SIG-M5 treated with dmso at 0.1 percent for 504 hours (cell line): Measurements from ENCODE around the gene DLGAP1.
A peak's percentile ranks its signal among the peaks of the same experiment; 100 is the strongest.

ENCODE experiments used
- DNase-seq: peaks from one replicate; lab custom pipeline; 2025; ENCODE audit not compliant: unreplicated experiment; lab: John Stamatoyannopoulos, UW

Gene DLGAP1

GRCh38 chr18:3649633-3650426 lies 805.3 kb downstream of the DLGAP1 start:
- DNase-seq: no peak

DNA sequence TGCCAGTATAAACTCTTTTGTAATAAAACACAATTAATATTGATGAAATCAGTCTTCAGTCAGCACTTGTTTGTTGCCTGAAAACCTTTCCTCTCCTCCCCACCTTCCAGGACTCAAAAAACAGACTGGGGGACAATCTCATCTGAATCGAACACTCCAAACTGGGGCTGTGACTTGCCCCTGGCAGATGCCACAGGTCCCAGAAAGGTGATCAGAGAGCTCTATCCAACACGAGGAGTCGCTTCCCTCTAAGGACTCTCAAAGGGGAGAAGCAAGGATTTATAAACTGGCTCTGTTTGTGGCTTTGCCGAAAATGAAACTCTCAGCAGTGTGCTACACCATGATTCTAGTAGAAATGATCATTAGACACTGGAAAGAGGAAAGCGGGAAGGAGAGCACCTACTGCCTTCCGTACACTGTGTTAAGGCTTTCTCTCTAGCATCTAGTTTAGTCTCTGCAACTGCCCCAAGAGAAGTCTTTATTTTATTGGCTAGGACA lies 805.9 kb downstream of the DLGAP1 start:
- DNase-seq: no peak

- no peak for DNase-seq
Observed at GRCh38 chr18:3648641-3649040, 806.5 kb downstream of the DLGAP1 start.

- no peak for DNase-seq
Observed at GRCh38 chr18:3648200-3648599, 806.9 kb downstream of the DLGAP1 start.

DNA sequence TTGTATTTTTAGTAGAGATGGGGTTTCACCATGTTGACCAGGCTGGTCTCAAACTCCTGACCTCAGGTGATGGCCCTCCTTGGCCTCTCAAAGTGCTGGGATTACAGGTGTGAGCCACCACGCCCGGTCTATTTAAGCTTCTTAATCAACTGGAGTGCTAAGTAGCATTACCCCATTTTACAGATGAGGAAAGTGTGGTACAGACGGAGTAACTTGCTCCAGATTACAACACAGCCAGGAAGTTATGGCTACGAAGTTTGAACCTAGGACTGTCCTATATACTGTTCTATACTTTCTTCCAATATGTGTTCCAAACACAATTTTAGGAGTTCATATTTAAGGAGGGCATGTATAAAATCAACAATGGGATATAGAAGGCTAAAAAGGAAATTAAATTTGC lies 807.5 kb downstream of the DLGAP1 start:
- DNase-seq: no peak

- no peak for DNase-seq
Observed at GRCh38 chr18:3645384-3646156, 809.5 kb downstream of the DLGAP1 start.

DNA sequence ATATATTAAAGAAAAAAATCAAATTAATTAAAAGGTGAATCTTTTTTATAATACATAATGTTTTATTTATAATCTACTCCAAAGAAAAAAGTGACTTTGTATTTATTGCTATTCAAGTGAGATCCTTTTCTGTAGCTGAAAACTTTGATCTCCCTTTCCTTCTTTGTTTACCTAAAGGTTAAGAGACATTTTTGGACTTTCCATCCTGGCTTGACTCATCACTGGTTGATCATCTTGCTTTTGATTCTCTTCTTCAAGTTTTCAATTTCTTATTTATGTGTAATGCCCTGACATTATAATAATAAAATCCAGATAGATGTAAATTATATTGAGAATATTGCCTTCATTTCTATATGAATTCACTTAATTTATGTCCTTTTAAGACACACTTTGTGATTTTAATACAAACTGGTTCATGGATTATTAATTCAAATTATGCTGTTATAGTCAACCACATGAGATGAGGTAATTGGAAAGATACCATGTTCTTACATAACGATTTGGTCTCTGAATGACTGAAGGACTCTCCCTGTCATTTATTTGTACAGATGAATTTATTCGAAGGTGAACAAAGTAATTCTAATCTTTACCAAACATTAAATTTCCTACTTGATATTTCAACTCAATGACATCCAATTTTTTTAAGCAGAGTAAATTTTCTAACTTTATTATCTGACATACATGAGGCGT lies 820.7 kb downstream of the DLGAP1 start:
- no peak for DNase-seq

DNA sequence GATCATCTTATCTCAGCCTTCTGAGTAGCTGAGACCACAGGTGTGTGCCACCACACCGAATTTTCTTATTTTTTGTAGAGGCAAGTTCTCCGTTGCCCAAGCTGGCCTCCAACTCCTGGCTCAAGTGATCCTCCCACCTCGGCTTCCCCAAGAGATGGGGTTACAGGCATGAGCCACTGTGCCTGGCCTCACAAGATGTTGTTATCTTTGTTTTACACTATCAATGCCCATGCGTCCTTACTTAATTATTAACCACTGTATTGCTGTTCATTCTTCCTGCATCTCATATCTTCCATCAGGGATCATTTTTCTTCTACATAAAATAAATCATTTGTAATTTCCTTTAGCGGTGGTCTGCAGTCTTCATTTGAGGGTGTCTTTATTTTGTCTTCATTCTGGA lies 823.2 kb downstream of the DLGAP1 start:
- no peak for DNase-seq

DNA sequence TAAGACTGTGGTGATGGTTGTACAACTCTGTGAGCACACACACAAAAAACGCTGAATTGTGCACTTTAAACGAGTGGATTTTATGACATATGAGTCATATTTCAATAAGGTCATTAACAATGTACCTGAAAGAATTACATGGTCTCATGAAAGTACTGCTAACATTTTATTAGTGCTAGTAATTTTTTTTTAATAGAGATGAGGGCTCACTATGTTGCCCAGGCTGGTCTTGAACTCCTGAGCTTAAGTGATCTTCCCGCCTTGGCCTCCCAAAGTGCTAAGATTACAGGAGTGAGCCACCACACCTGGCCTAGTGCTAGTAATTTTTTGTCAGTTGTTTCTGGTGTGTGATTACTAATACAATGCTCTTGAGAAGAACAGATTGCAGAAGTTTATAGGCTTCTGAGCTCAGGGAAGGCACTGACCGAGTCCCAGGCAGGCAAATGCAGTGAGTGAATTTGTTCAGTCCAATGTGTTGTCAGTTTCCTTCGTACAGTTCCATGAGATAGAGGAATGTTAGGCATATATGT lies 828.1 kb downstream of the DLGAP1 start:
- DNase-seq: no peak

DNA sequence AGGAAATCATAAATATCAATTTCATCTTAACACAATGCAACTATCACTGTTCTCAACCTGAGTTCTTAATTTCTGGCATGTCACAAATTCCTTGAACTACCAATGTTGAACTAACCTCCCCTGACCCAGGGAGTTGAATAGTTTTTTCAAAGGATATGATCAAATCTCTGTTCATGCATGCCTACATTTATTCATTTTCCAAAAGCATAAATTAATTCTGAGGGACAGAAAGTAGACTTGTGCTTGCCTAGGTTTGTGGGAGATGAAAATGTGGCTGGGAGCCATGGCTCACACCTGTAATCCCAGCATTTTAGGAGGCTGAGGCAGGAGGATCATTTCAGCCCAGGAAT lies 829.4 kb downstream of the DLGAP1 start:
- DNase-seq: no peak

DNA sequence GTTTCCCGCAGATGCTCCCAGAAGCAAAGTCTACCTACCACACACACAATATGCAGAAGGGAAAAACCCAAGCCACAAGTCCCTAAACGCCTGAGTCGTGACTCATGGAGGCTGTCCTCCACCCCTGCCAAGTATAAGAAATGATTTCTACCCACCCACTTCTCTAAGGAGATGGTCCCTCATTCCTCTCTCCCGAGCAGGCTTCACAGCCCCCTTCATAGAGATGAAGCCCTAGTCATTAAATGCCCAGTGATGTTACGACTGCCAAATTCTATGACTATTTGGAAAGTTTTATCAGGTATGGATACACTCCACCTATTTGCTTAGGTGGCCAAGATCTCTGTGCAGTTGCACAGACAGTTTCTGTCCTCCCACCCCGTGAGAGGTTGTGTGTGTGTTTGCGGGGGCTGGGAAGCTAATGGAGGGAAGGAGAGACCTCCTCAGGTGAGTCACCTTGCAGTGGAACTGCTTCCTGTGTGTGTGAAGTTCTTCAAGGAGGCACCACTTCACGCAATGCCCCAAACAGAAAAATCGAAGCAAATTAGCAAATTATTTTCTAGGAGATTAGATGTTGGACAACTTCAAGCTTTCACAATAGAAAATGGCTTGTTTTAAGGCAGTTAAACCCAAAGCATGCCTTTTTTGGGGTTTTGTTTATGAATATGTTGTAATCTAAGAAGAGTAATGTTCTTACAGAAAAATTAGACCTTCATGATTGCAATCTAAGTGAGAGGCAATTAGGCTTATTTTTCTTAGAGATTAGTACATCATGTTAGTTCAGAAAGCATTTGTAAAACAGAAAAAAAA lies 830.0 kb downstream of the DLGAP1 start:
- no peak for DNase-seq

DNA sequence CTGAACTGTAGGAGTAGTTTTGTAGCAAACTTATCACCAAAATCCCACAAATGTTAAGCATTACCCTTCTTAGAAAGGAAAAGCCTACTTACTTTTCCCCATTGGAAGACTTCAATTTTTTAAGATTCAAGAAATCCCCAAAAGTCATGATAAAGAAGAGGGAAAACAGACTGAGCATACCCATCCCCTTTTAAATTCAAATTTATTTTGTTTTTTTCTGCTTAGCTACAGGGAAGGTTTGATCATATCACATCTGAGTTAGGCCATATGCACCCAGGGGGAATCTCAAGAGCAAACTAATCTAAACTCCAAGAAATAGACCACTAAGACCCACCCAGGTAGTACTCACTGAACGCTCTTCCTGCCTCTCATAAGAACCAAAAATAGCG lies 830.6 kb downstream of the DLGAP1 start:
- DNase-seq: no peak

DNA sequence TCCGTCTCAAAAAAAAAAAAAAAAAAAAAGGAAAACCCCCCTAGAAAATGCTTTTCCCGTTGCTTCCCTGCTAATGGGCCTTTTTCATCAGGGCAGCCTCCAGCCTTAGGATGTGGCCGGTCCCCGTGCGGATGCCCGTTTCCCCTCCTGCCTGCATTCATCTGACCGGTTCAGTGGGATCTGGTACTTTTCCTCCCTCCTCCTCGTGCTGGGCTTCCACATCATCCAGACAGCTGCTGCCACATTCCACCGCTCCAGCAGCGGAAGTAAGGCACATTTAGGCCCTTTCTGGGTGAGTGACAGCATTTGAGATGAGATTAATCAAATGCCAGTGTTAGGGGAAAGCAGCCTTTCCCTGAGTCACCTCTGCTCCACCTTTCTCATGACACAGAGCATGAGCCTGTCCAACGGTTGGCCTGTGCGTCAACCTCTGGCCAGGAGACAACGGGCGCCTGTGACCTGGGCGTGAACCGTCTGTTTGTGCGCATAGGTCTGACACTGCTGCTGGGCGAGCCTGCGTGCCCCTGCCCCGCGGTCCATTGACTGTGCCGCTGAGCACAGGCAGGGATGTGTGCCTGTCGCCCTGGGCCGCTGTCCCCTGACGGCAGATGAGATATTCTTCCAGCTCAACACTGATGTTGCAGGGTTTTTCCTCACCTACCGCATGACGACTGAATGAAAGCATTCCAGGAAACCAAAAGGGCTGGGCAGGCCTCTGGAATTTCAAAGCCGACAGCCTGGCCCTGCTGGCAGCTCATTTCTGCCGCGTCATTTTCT lies 831.1 kb downstream of the DLGAP1 start:
- DNase-seq: peak; percentile 28

- no peak for DNase-seq
Observed at GRCh38 chr18:3620146-3621119, 834.7 kb downstream of the DLGAP1 start.

DNA sequence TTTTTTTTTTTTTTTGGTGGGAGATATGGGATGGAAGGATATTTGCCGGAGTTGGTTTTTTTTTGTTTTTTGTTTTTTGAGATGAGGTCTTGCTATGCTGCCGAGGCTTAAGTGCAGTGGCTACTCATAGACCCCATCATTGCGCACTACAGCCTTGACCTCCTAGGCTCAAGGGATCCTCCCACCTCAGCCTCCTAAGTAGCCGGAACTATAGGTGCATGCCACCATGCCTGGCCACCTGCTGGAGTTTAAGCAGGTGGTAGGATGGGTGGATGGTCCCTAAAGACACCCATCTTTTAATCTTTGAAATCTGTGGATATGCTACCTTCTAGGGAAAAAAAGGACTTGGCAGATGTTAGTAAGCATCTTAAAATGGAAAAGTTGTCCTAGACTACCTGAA lies 835.4 kb downstream of the DLGAP1 start:
- DNase-seq: no peak

DNA sequence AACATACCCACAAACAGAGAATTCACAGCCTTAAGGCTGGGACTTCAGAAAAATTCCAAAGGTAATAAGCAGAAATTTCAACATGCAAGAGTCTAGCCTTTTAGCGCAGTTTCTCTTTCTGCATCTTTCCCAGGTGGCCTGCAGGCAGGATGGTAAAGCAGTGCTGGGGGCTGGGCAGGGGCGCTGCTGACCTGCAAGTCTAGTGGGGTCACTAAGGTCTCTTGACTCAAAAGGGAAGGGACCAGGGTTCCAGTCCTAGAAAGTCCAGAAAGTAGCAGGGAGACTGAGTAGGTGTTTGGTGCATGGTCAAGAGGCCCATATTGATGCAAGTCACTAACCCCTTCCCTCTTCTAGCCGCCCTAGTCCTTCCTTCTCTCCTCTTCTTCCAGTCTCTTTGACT lies 835.9 kb downstream of the DLGAP1 start:
- no peak for DNase-seq

GRCh38 chr18:3616744-3617143 lies 838.4 kb downstream of the DLGAP1 start:
- no peak for DNase-seq

GRCh38 chr18:3616142-3616541 lies 839.0 kb downstream of the DLGAP1 start:
- DNase-seq: no peak
